ENCODE data around the gene AHDC1.
A peak's percentile ranks its signal among the peaks of the same experiment; 100 is the strongest.

Gene AHDC1

GRCh38 chr1:27574871-27575831 is 28.8 kb downstream of the AHDC1 start:
- DNase-seq = no peak

GRCh38 chr1:27574001-27574781 is 29.8 kb downstream of the AHDC1 start:
- DNase-seq = no peak

- DNase-seq = no peak
These were observed 31.1 kb downstream of the AHDC1 start for GRCh38 chr1:27572679-27573426.

GRCh38 chr1:27572019-27572678 is 31.8 kb downstream of the AHDC1 start:
- DNase-seq = no peak

GRCh38 chr1:27571439-27572018 is 32.4 kb downstream of the AHDC1 start:
- no peak for DNase-seq

- no peak for DNase-seq
These were observed 33.2 kb downstream of the AHDC1 start for GRCh38 chr1:27570784-27571183.

- no peak for DNase-seq
These were observed 33.6 kb downstream of the AHDC1 start for GRCh38 chr1:27570356-27570755.

- DNase-seq = no peak
These were observed 34.2 kb downstream of the AHDC1 start for GRCh38 chr1:27569506-27570291.

GRCh38 chr1:27569088-27569460 is 34.9 kb downstream of the AHDC1 start:
- DNase-seq = no peak

- DNase-seq = peak; percentile 87 to 88
These were observed 35.5 kb downstream of the AHDC1 start for GRCh38 chr1:27568300-27569087.

GRCh38 chr1:27567971-27568299 is 36.0 kb downstream of the AHDC1 start:
- DNase-seq = no peak

- DNase-seq = no peak
These were observed 36.8 kb downstream of the AHDC1 start for GRCh38 chr1:27567146-27567526.

GRCh38 chr1:27566462-27567145 is 37.3 kb downstream of the AHDC1 start:
- no peak for DNase-seq

- no peak for DNase-seq
These were observed 39.0 kb downstream of the AHDC1 start for GRCh38 chr1:27564710-27565649.

GRCh38 chr1:27563591-27564471 is 40.1 kb downstream of the AHDC1 start:
- no peak for DNase-seq

- DNase-seq = no peak
These were observed 40.7 kb downstream of the AHDC1 start for GRCh38 chr1:27563341-27563590.

GRCh38 chr1:27562534-27563340 is 41.2 kb downstream of the AHDC1 start:
- DNase-seq = no peak

Measured in activated CD4-positive, alpha-beta T cell treated with anti-CD3 and anti-CD28 coated beads, Interleukin-2, amount 50 U/mL, for 4 hours (primary cell).